ENCODE data around the gene SYCN. TPM values are rescaled to one million over a fixed set of nuclear protein-coding genes. Genes with fewer than 3 reads are reported as not detected.

Gene SYCN
- polyA plus RNA-seq, 3 donors: not detected

- Histone ChIP-seq H3K27me3 (ENCODE audit: control insufficient read depth in 2 of 2, insufficient read depth in 2 of 2, low read length in 2 of 2) (no peaks in the 10 kb centered on the region), H3K27ac (ENCODE audit: low read depth in 1 of 2, low read length in 2 of 2) (no peak overlapping the region), H3K4me1 (ENCODE audit: control insufficient read depth in 1 of 2, insufficient read depth in 2 of 2, low read length in 2 of 2) (peaks cover 0 to 16% of the 10 kb centered on the region in 2 donors), H3K36me3 (replicated peaks in 1 of 2; ENCODE audit: control insufficient read depth in 1 of 2, insufficient read depth in 2 of 2, low read length in 2 of 2) (no peaks in the 10 kb centered on the region), H4K20me1 (ENCODE audit: insufficient read depth, low read length) (peaks cover 4% of the 10 kb centered on the region), H3K9ac (ENCODE audit: insufficient read depth, low read length, poor library complexity, severe bottlenecking) (no peak overlapping the region), H2AFZ (ENCODE audit: insufficient read depth, low read depth, low read length, poor library complexity, severe bottlenecking) (no peak overlapping the region), H3K4me2 (replicated peaks; ENCODE audit: extremely low read depth, low read length, poor library complexity, severe bottlenecking) (no peak overlapping the region), H3K9me3 (replicated peaks in 1 of 2; ENCODE audit: control insufficient read depth in 1 of 2, insufficient read depth in 1 of 2, low read length in 2 of 2) (no peaks in the 10 kb centered on the region), H3K4me3 (replicated peaks in 1 of 3; ENCODE audit: low read depth in 2 of 3, low read length in 3 of 3) (no peak overlapping the region), H3K79me2 (ENCODE audit: insufficient read depth, low read length) (no peaks in the 10 kb centered on the region)
- H3K9me3 Mint-ChIP-seq: no peaks in the 10 kb centered on the region
- no peak for DNase-seq
- no peak for TF ChIP-seq CTCF (IDR thresholded peaks at IDR 0.05)
- H3K36me3 Mint-ChIP-seq: peaks cover 0 to 3% of the 10 kb centered on the region in 2 donors
- no peaks in the 10 kb centered on the region for H3K27me3 Mint-ChIP-seq (ENCODE audit: low read depth in 3 of 3)
- intact Hi-C loops (cut with micrococcal nuclease): no loop called here
- WGBS (ENCODE audit: insufficient coverage): 96% methylated on average over 10 of the region's 15 CpGs
- H3K4me3 Mint-ChIP-seq: no peak overlapping the region
- H3K27ac Mint-ChIP-seq: peak overlapping the region in 1 of 7 donors; percentile 4
- H3K4me1 Mint-ChIP-seq: peaks cover 14% of the 10 kb centered on the region
These were observed 41.5 kb downstream of the SYCN start for GRCh38 chr19:39162441-39163043.

- TF ChIP-seq CTCF (IDR thresholded peaks at IDR 0.05): no peak
- Histone ChIP-seq H3K79me2 (ENCODE audit: insufficient read depth, low read length) (peaks cover 2% of the 10 kb centered on the region), H3K9ac (ENCODE audit: insufficient read depth, low read length, poor library complexity, severe bottlenecking) (peak overlapping the region; percentile 8), H2AFZ (ENCODE audit: insufficient read depth, low read depth, low read length, poor library complexity, severe bottlenecking) (no peak overlapping the region), H3K4me3 (replicated peaks in 1 of 3; ENCODE audit: low read depth in 2 of 3, low read length in 3 of 3) (no peak overlapping the region), H4K20me1 (ENCODE audit: insufficient read depth, low read length) (peaks cover 4% of the 10 kb centered on the region), H3K27ac (ENCODE audit: low read depth in 1 of 2, low read length in 2 of 2) (peak overlapping the region in 1 of 2 donors; percentile 60), H3K36me3 (replicated peaks in 1 of 2; ENCODE audit: control insufficient read depth in 1 of 2, insufficient read depth in 2 of 2, low read length in 2 of 2) (no peaks in the 10 kb centered on the region), H3K4me2 (replicated peaks; ENCODE audit: extremely low read depth, low read length, poor library complexity, severe bottlenecking) (no peak overlapping the region), H3K27me3 (ENCODE audit: control insufficient read depth in 2 of 2, insufficient read depth in 2 of 2, low read length in 2 of 2) (no peaks in the 10 kb centered on the region), H3K4me1 (ENCODE audit: control insufficient read depth in 1 of 2, insufficient read depth in 2 of 2, low read length in 2 of 2) (peaks cover 0 to 16% of the 10 kb centered on the region in 2 donors), H3K9me3 (replicated peaks in 1 of 2; ENCODE audit: control insufficient read depth in 1 of 2, insufficient read depth in 1 of 2, low read length in 2 of 2) (no peaks in the 10 kb centered on the region)
- peak overlapping the region; percentile 44 to 86 (median 68) for H3K27ac Mint-ChIP-seq
- no peaks in the 10 kb centered on the region for H3K27me3 Mint-ChIP-seq (ENCODE audit: low read depth in 3 of 3)
- H3K4me3 Mint-ChIP-seq: no peak overlapping the region
- no peak for DNase-seq
- peaks cover 0 to 3% of the 10 kb centered on the region in 2 donors for H3K36me3 Mint-ChIP-seq
- intact Hi-C loops (cut with micrococcal nuclease): no loop called here
- H3K4me1 Mint-ChIP-seq: peaks cover 14% of the 10 kb centered on the region
- H3K9me3 Mint-ChIP-seq: no peaks in the 10 kb centered on the region
- 64% methylated on average over 18 of the region's 21 CpGs for WGBS (ENCODE audit: insufficient coverage)
These were observed 43.0 kb downstream of the SYCN start for GRCh38 chr19:39160889-39161672.
